HG03460 (cell line): ENCODE results near the gene AGO1.
"Not testable (repeated sequence)": the region's sequence is repeated elsewhere in the genome, so short reads cannot be mapped to it uniquely, and the experiment has no call there.

Experiments
- ATAC-seq: cut with Tn5 transposase; IDR thresholded peaks from one replicate; pipeline ENCODE4 v1.9.1; 2021; ENCODE audit not compliant: unreplicated experiment

Gene AGO1

GRCh38 chr1:35971601-35972000 lies 88.6 kb downstream of the AGO1 start:
- no peak for ATAC-seq

GRCh38 chr1:35972631-35973030 lies 89.6 kb downstream of the AGO1 start:
- not testable (repeated sequence) for ATAC-seq

- ATAC-seq, result no peak
These were observed 97.1 kb downstream of the AGO1 start for GRCh38 chr1:35980090-35980489.
